ENCODE measurements around the gene NOB1. TPM values are rescaled to one million over a fixed set of nuclear protein-coding genes. Genes with fewer than 3 reads are reported as not detected.
A peak's percentile ranks its signal among the peaks of the same experiment; 100 is the strongest.

Gene NOB1
- total and polyA plus RNA-seq, 9 of the 15 experiments (the other 6 are each of a cell fraction or from before 2014, with no cell fraction given) = 42.4 to 148 (median 116) TPM

- TF ChIP-seq, protein P1, sequence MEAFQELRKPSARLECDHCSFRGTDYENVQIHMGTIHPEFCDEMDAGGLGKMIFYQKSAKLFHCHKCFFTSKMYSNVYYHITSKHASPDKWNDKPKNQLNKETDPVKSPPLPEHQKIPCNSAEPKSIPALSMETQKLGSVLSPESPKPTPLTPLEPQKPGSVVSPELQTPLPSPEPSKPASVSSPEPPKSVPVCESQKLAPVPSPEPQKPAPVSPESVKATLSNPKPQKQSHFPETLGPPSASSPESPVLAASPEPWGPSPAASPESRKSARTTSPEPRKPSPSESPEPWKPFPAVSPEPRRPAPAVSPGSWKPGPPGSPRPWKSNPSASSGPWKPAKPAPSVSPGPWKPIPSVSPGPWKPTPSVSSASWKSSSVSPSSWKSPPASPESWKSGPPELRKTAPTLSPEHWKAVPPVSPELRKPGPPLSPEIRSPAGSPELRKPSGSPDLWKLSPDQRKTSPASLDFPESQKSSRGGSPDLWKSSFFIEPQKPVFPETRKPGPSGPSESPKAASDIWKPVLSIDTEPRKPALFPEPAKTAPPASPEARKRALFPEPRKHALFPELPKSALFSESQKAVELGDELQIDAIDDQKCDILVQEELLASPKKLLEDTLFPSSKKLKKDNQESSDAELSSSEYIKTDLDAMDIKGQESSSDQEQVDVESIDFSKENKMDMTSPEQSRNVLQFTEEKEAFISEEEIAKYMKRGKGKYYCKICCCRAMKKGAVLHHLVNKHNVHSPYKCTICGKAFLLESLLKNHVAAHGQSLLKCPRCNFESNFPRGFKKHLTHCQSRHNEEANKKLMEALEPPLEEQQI (IDR thresholded peaks at IDR 0.05) = peak; percentile 32; the same call in 1 of the 2 replicates
- no peak for TF ChIP-seq NCOA6 (IDR thresholded peaks at IDR 0.05)
- no peak for TF ChIP-seq SLC30A9 (CRISPR knock-in tag; IDR thresholded peaks at IDR 0.05)
- TF ChIP-seq TAF1 (IDR thresholded peaks at IDR 0.05; ENCODE audit: control insufficient read depth, extremely low read depth, insufficient read depth, low read length, severe bottlenecking) = no peak
- no peak for TF ChIP-seq KLF13 (tag; IDR thresholded peaks at IDR 0.05; ENCODE audit: borderline replicate concordance, low read depth)
- no peak for TF ChIP-seq HSF4 (CRISPR knock-in tag; IDR thresholded peaks at IDR 0.05; ENCODE audit: borderline replicate concordance)
- no peak for TF ChIP-seq MAFF (IDR thresholded peaks at IDR 0.05; ENCODE audit: low read length)
- no peak for TF ChIP-seq THAP7 (CRISPR knock-in tag; IDR thresholded peaks at IDR 0.05)
- TF ChIP-seq BHLHE40 (IDR thresholded peaks at IDR 0.05; ENCODE audit: low read length) = peak; percentile 29; the same call in 1 of the 2 replicates
- no peak for TF ChIP-seq POLR2B (IDR thresholded peaks at IDR 0.05; ENCODE audit: low read depth, partially characterized antibody)
- TF ChIP-seq, protein P2, sequence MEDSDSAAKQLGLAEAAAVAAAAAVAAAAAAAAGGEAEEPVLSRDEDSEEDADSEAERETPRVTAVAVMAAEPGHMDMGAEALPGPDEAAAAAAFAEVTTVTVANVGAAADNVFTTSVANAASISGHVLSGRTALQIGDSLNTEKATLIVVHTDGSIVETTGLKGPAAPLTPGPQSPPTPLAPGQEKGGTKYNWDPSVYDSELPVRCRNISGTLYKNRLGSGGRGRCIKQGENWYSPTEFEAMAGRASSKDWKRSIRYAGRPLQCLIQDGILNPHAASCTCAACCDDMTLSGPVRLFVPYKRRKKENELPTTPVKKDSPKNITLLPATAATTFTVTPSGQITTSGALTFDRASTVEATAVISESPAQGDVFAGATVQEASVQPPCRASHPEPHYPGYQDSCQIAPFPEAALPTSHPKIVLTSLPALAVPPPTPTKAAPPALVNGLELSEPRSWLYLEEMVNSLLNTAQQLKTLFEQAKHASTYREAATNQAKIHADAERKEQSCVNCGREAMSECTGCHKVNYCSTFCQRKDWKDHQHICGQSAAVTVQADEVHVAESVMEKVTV (CRISPR knock-in tag; IDR thresholded peaks at IDR 0.05) = peak; percentile 76
- TF ChIP-seq ZNF668 (CRISPR knock-in tag; IDR thresholded peaks at IDR 0.05) = no peak
- peak; percentile 83; the same call in 1 of the 2 replicates for TF ChIP-seq ARID2 (IDR thresholded peaks at IDR 0.05)
- no peak for TF ChIP-seq RUNX1 (IDR thresholded peaks at IDR 0.05; ENCODE audit: low read depth)
- TF ChIP-seq HMG20B (CRISPR knock-in tag; IDR thresholded peaks at IDR 0.05) = no peak
- 0 out of 2 replicates have a peak, but pooled peaks have one; percentile 17 for TF ChIP-seq LEF1 (IDR thresholded peaks at IDR 0.05)
- no peak for TF ChIP-seq IRF2 (CRISPR knock-in tag; IDR thresholded peaks at IDR 0.05)
- TF ChIP-seq GTF2F1 (IDR thresholded peaks at IDR 0.05; ENCODE audit: low read depth, low read length) = no peak
- no peak for TF ChIP-seq C11orf30 (IDR thresholded peaks at IDR 0.05; ENCODE audit: low read depth)
- TF ChIP-seq KDM1A (IDR thresholded peaks at IDR 0.05) = peak; percentile 95 to 96
- TF ChIP-seq PHB (CRISPR knock-in tag; IDR thresholded peaks at IDR 0.05) = no peak
- TF ChIP-seq ZNF584 (CRISPR knock-in tag; IDR thresholded peaks at IDR 0.05; ENCODE audit: low read depth) = no peak
- no peak for TF ChIP-seq ZNF143 (CRISPR knock-in tag; IDR thresholded peaks at IDR 0.05)
- TF ChIP-seq ZFP1 (CRISPR knock-in tag; IDR thresholded peaks at IDR 0.05) = no peak
- no peak for TF ChIP-seq ELF2 (CRISPR knock-in tag; IDR thresholded peaks at IDR 0.05)
Observed at GRCh38 chr16:69796285-69797118, 41.8 kb upstream of the NOB1 start (continued).

Data from K562 (cell line).